Endothelial cell of umbilical vein (primary cell): ENCODE measurements around the gene DNHD1. TPM values are rescaled to one million over a fixed set of nuclear protein-coding genes. Genes with fewer than 3 reads are reported as not detected.

Source experiments
- BruUV-seq: library from RNA; stranded (reverse); fragments of 400-500 nt; replicated peaks from 2 replicates; lab custom pipeline; 2021; lab: Mats Ljungman, UMichigan
- CTCF ChIA-PET: fragments of 300-600, 350-600 bp; sonication (Branson Sonifier 250); formaldehyde crosslinking; loops from one replicate; lab custom pipeline; 2021; ENCODE audit warnings: antibody characterized with exemption, inconsistent platforms; lab: Charles Lee
- POLR2A ChIA-PET: fragments of 300-600, 350-600 bp; sonication (Branson Sonifier 250); formaldehyde crosslinking; loops from one replicate; lab custom pipeline; 2021; ENCODE audit warnings: antibody characterized with exemption, inconsistent platforms; lab: Charles Lee
- DNase-seq: peaks from one replicate; pipeline ENCODE4 v3.0.0-alpha.2; 2011; ENCODE audit warnings: low read depth, low spot score
- FAIRE-seq: peaks from 2 replicates; lab custom pipeline; 2011; peaks lifted over from hg19 to GRCh38; lab: Jason Lieb, UNC
- H2AFZ ChIP-seq: 2 replicates; pipeline ENCODE4 v1.6.0; 2012; ENCODE audit warnings: low read depth, low read length, control low read depth, inconsistent platforms
- H3K27ac ChIP-seq: 2 replicates; pipeline ENCODE4 v1.5.1; 2011; ENCODE audit warnings: low read depth, mild to moderate bottlenecking, control low read depth, low read length, moderate library complexity; ENCODE audit not compliant: insufficient read depth
- H3K27me3 ChIP-seq, 2 experiments: 2 replicates each; pipeline versions ENCODE4 v1.6.0 to v1.6.1; 2011; ENCODE audit warnings: low read length in 2 of 2, mixed read lengths in 1 of 2; ENCODE audit not compliant: control insufficient read depth in 2 of 2, insufficient read depth in 2 of 2
- H3K36me3 ChIP-seq, 2 experiments: 2 replicates in 1 of 2; 3 replicates in 1 of 2; pipeline ENCODE4 v1.5.1; 2011; ENCODE audit warnings: low read length in 2 of 2, mild to moderate bottlenecking in 1 of 2, moderate library complexity in 1 of 2; ENCODE audit not compliant: control insufficient read depth in 2 of 2, insufficient read depth in 2 of 2; ENCODE audit errors: extremely low read depth in 1 of 2
- H3K4me1 ChIP-seq: 3 replicates; pipeline ENCODE4 v1.5.1; 2011; ENCODE audit warnings: mild to moderate bottlenecking, low read length; ENCODE audit not compliant: control insufficient read depth, insufficient read depth; ENCODE audit errors: extremely low read depth
- H3K4me2 ChIP-seq: 2 replicates; pipeline ENCODE4 v1.6.1; 2011; ENCODE audit warnings: low read length, control low read depth, mixed read lengths; ENCODE audit not compliant: insufficient read depth
- H3K4me3 ChIP-seq, 3 experiments: fragments of 200-600 bp in 1 of 3; sonication (generic), shearing (Covaris generic) in 1 of 3; replicated peaks in 1 of 3; 2 replicates each; pipeline ENCODE4 v1.5.1; 2011 to 2016; ENCODE audit warnings: control low read depth in 3 of 3, low read length in 3 of 3, mild to moderate bottlenecking in 2 of 3, inconsistent platforms in 1 of 3, low read depth in 1 of 3, moderate library complexity in 1 of 3; ENCODE audit not compliant: insufficient read depth in 1 of 3
- H3K79me2 ChIP-seq: 2 replicates; pipeline ENCODE4 v1.6.0; 2012; ENCODE audit warnings: low read length, inconsistent platforms; ENCODE audit not compliant: control insufficient read depth, insufficient read depth
- H3K9ac ChIP-seq: replicated peaks from 2 replicates; pipeline ENCODE3; 2011; ENCODE audit warnings: low read length, control low read depth; ENCODE audit not compliant: insufficient read depth; ENCODE audit errors: extremely low read depth
- H3K9me1 ChIP-seq: replicated peaks from 3 replicates; pipeline ENCODE4 v1.6.0; 2011; ENCODE audit warnings: mild to moderate bottlenecking, low read length; ENCODE audit not compliant: control insufficient read depth, insufficient read depth; ENCODE audit errors: extremely low read depth
- H3K9me3 ChIP-seq: replicated peaks from 2 replicates; pipeline ENCODE4 v1.5.1; 2012; ENCODE audit warnings: low read length, inconsistent platforms; ENCODE audit not compliant: control insufficient read depth, insufficient read depth
- H4K20me1 ChIP-seq: replicated peaks from 2 replicates; pipeline ENCODE3; 2011; ENCODE audit warnings: mild to moderate bottlenecking, low read length; ENCODE audit not compliant: control insufficient read depth, insufficient read depth; ENCODE audit errors: extremely low read depth
- CTCF ChIP-seq, 2 donors: IDR thresholded peaks; 1 replicate in 1 of 2; 2 replicates in 1 of 2; pipeline ENCODE4 v1.5.1; 2011; ENCODE audit warnings: low read length in 2 of 2, mild to moderate bottlenecking in 2 of 2, moderate library complexity in 2 of 2, control low read depth in 1 of 2, inconsistent platforms in 1 of 2, low read depth in 1 of 2; ENCODE audit not compliant: insufficient read depth in 1 of 2; ENCODE audit errors: extremely low read depth in 1 of 2
- EZH2 ChIP-seq: IDR thresholded peaks from 2 replicates; pipeline ENCODE4 v1.6.1; 2012; ENCODE audit warnings: borderline replicate concordance, low read depth, mild to moderate bottlenecking, moderate library complexity, low read length, inconsistent platforms; ENCODE audit not compliant: severe bottlenecking
- GATA2 ChIP-seq: IDR thresholded peaks from 2 replicates; pipeline ENCODE4 v1.7.0; 2011; ENCODE audit warnings: low read depth, mild to moderate bottlenecking, moderate library complexity, mixed read lengths, low read length; ENCODE audit not compliant: insufficient read length, insufficient read depth
- JUN ChIP-seq: IDR thresholded peaks from 2 replicates; pipeline ENCODE4 v1.6.1; 2011; ENCODE audit warnings: borderline replicate concordance, low read depth; ENCODE audit not compliant: insufficient read length, insufficient read depth
- MYC ChIP-seq: IDR thresholded peaks from one replicate; pipeline ENCODE4 v1.6.1; 2011; ENCODE audit warnings: mild to moderate bottlenecking, low read depth, low read length
- POLR2AphosphoS5 ChIP-seq: IDR thresholded peaks from 2 replicates; pipeline ENCODE4 v1.6.1; 2012; ENCODE audit warnings: low read depth, mild to moderate bottlenecking, control low read depth, low read length, moderate library complexity; ENCODE audit not compliant: insufficient read depth
- dilution Hi-C: fragments of 300-500 bp; cut with MboI; formaldehyde crosslinking; loops from one replicate; pipeline ENCODE4 v1.15.0; 2019; ENCODE audit warnings: low sequenced_read_pairs; ENCODE audit not compliant: extremely low pct_ligation_motif_present
- intact Hi-C: fragments of 100-400 bp; cut with micrococcal nuclease; formaldehyde crosslinking; loops from one replicate; pipeline ENCODE4 v1.10.0; 2022
- polyA plus RNA-seq, 4 experiments: library from polyadenylated mRNA; depleted of rRNA in 3 of 4; stranded (reverse) in 3 of 4; unstranded in 1 of 4; fragments of >200 nt; gene quantifications; 2 replicates each; pipeline versions ENCODE4 v1.2.1 to v1.2.3, GENCODE V29; 2011 to 2012; ENCODE audit warnings: missing spikeins in 1 of 4
- total RNA-seq: library from RNA; stranded (reverse); gene quantifications from 2 replicates; pipeline ENCODE4 v1.2.3, GENCODE V29; 2021

The DNHD1 gene
- total and polyA plus RNA-seq, 2 donors (not counting 3 experiments of a cell fraction or from before 2014, with no cell fraction given) = 3.7 to 8.6 TPM

- no peak overlapping the region for H3K4me3 ChIP-seq
- H3K9ac ChIP-seq = no peak overlapping the region
- TF ChIP-seq MYC = no peak
- TF ChIP-seq GATA2 = no peak
- no peak for TF ChIP-seq EZH2
- TF ChIP-seq CTCF (IDR thresholded peaks at IDR 0.05; ENCODE audit: extremely low read depth in 1 of 2, insufficient read depth in 1 of 2, low read depth in 1 of 2, low read length in 2 of 2) = no peak
- no peak for TF ChIP-seq JUN
- no peak for TF ChIP-seq POLR2AphosphoS5
- ChIA-PET CTCF (interaction anchor here (5.4 kb wide), 1 partner anchor 13 kb away, joined by 31 read pairs; no protein-coding TSS in a partner anchor), POLR2A (no interaction called here)
- H3K4me2 ChIP-seq = no peak overlapping the region
- H3K4me1 ChIP-seq = no peaks in the 10 kb centered on the region
- intact Hi-C loops (no loop called here), dilution Hi-C loops (no loop called here)
- no TSS peak for BruUV-seq
- DNase-seq = no peak
- H3K79me2 ChIP-seq = no peaks in the 10 kb centered on the region
- H3K9me1 ChIP-seq = no peaks in the 10 kb centered on the region
- H2AFZ ChIP-seq = no peak overlapping the region
- H3K9me3 ChIP-seq = no peaks in the 10 kb centered on the region
- no peak overlapping the region for H3K27ac ChIP-seq
- H3K36me3 ChIP-seq = no peaks in the 10 kb centered on the region
- FAIRE-seq = no peak
- H3K27me3 ChIP-seq = no peaks in the 10 kb centered on the region
- H4K20me1 ChIP-seq = no peaks in the 10 kb centered on the region
Measured at GRCh38 chr11:6544921-6545850, 48.1 kb downstream of the DNHD1 start.
